COLO668 (cell line): ENCODE data around the gene RAB27B.
A peak's percentile ranks its signal among the peaks of the same experiment; 100 is the strongest.
"Not testable (repeated sequence)": the region's sequence is repeated elsewhere in the genome, so short reads cannot be mapped to it uniquely, and the experiment has no call there.

ENCODE experiments used
- DNase-seq: peaks from one replicate; lab custom pipeline; 2025; ENCODE audit not compliant: unreplicated experiment; lab: John Stamatoyannopoulos, UW

Gene RAB27B

GRCh38 chr18:54828281-54828881 is at the start of gene RAB27B:
Gene RAB27B, plus strand, starts transcription at chr18:54828477. Its CDS starts 49,109 bp downstream, at chr18:54877586.
- peak; percentile 74 for DNase-seq

DNA sequence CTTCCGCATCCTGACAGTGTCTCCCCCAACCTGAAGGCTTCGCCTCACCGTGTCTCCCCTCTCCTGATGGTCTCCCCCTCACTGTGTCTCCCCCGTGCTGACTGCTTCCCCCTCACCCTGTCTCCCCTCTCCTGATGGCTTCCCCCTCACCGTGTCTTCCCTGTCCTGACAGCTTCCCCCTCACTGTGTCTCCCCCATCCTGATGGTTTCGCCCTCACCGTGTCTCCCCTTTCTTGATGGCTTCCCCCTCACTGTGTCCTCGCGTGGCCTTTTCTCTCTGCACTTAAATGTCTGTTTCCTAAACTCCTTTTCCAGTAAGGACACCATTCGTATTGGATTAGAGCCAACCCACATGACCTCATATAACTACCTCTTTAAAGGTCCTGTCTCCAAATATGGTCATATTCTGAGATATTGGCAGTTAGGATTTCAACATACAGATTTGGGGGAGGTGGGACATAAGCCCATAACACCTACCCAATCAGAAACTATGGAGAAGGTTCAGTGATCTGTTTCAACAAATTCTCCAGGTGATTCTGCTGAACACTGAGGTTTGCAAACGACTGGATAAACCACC is 47.9 kb upstream of the RAB27B start:
- no peak for DNase-seq

DNA sequence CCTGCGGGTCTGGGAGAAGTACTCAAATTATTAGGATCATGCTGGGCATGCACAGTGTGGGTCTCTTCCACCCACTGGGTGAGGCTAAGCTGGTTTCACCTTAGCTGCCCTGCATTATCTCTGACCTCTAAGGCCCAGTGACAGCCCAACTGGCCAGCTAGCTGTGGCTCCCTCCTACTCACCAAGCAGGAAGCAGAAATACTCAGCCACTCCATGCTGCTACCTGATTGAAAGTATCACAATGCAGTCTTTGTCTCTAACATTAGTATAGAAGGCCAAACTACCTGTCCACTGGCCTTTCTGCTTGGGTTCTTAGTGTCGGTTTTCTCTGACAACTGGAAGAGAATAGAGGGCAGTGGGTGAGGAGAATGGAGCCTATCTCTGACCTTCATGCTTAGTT is 47.3 kb upstream of the RAB27B start:
- DNase-seq: no peak

GRCh38 chr18:54783139-54783538 is 45.1 kb upstream of the RAB27B start:
- no peak for DNase-seq

DNA sequence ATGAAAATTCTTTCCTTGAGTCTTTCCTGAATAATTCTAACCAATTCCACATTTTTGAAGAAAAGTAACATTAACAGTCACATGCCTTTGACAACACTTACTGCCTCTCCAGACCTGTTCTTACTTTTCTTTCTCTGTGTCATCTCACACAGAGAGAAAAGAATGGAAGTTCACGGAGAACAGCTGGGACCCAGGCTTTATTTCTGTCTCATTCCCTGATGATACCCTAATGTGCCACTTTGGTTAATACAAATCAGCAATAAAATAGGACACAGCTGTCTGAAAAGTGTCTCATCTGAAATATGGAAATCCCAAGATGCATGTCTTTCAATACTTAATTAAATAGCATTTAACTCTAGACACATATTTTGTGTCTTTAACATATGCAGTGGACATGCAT is 42.1 kb upstream of the RAB27B start:
- DNase-seq: no peak

GRCh38 chr18:54787121-54787520 is 41.2 kb upstream of the RAB27B start:
- DNase-seq: no peak

- DNase-seq: no peak
Observed at GRCh38 chr18:54787616-54788015, 40.7 kb upstream of the RAB27B start.

- DNase-seq: no peak
Observed at GRCh38 chr18:54790109-54790508, 38.2 kb upstream of the RAB27B start.

- DNase-seq: no peak
Observed at GRCh38 chr18:54791657-54792056, 36.6 kb upstream of the RAB27B start.

DNA sequence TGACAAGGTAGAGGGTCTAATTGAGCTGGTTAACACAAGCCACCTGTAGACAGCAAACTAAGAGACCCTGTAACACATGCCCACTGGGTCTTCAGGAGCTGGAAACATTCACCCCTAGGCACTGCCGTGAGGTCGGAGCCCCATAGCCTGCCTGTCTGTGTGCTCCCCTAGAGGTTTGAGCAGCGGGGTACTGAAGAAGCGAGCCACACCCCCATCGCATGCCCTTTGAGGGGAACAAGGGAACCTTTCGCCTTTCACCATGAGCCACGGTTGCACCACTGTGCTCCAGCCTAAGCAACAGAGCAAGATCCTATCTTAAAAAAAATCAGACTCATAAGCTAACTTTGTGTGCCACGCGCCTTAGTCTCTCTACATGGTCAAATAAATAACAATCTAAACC is 36.2 kb upstream of the RAB27B start:
- no peak for DNase-seq

DNA sequence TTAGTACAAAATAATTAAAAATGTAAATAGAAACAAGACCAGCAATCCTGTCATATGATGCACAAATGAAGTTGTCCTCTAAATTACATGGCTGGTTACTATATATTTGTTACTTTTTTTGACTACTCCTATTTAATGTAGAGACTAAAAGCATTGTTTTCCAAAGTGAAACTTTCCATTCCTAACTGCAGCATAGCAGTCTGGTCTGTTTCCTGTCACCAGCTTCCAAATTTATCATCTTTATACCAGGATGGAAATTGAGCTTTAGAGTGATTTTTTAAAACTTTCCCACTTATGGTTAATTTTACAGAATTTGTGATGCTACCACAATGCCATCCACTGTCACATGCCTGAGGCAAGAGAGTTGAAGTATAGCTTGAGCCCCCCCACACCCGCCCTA is 33.5 kb upstream of the RAB27B start:
- no peak for DNase-seq

- no peak for DNase-seq
Observed at GRCh38 chr18:54798186-54798585, 30.1 kb upstream of the RAB27B start.

DNA sequence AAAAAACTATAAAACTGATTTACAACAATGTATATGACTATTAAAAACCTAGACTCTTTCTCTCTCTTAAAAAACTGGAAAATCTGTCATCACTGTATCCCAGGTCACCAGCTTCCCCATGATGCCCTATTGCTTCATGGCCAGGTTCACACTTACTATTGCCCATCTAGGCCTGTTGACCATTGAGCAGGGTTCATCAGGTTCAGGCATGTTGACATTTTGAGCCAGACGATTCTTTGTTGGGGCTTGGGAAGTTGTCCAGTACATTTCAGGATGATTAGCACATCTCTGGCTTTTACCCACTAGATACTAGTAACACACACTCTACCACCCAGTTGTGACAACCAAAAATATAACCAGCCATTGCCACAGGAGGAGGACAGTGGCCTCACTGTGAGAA is 26.9 kb upstream of the RAB27B start:
- no peak for DNase-seq

DNA sequence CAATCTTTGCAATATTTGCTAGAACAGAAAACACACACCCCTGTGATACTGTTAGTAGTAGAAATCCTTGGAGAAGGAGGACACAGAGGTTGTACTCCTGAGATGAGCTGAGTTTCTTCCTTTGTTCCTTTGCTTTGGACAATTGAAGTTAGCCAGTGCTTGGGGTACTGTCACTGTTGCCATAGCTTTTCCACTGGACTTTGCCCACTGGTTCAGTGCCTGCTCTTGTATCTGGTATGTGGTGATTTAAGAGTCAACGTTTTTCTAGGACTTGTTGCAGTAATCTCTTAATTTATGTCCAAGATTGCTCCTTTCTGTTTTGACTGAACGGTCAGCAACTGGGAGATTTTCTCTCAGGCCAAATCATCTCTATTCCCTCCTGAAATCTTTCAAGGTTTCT is 26.1 kb upstream of the RAB27B start:
- no peak for DNase-seq

GRCh38 chr18:54802686-54803395 is 25.4 kb upstream of the RAB27B start:
- no peak for DNase-seq

- DNase-seq: no peak
Observed at GRCh38 chr18:54805571-54806334, 22.5 kb upstream of the RAB27B start.

GRCh38 chr18:54806526-54806925 is 21.8 kb upstream of the RAB27B start:
- DNase-seq: no peak

GRCh38 chr18:54807303-54807702 is 21.0 kb upstream of the RAB27B start:
- no peak for DNase-seq

GRCh38 chr18:54810662-54811061 is 17.6 kb upstream of the RAB27B start:
- DNase-seq: not testable (repeated sequence)

DNA sequence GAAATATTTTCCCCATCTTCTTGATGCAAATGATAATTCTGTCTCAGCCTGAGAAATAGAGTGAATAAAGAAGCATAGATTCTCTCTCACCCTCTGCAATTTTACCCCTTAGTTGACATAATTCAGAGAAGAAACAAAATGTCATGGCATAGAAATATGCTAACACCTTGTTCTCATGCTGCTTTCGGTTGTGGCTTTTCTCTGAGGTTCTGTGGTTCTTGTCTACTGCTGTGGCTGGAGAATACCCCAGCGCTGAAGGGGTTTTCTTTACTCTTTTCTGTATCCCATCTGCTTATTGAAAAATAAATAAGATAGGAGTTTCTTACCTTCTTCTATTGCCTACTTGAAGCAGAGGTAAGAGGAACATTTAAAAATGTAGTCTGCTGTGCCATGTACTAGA is 15.4 kb upstream of the RAB27B start:
- no peak for DNase-seq

DNA sequence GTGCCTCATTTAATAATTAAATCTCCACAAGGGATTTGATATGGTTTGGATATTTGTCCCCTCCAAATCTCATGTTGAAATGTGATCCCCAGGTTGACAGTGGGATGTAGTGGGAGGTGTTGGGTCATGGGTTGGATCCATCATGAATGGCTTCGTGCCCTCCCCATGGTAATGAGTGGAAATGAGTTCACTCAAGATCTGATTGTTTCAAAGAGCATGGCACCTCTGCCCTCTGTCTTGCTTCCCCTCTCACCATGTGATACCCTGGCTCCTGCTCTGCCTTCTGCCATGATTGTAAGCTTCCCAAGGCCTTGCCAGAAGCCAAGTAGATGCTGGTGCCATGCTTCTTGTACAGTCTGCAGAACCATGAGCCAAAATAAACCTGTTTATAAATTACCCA is 15.0 kb upstream of the RAB27B start:
- DNase-seq: no peak
